Subcutaneous adipose tissue (tissue), 4 donors: Measurements from ENCODE around the gene CCNQ. TPM values are rescaled to one million over a fixed set of nuclear protein-coding genes. Genes with fewer than 3 reads are reported as not detected.

Experiments
- CTCF ChIP-seq: fragments of 450-650 bp; IDR thresholded peaks from one replicate; pipeline ENCODE4 v1.5.1; 2016; ENCODE audit warnings: low read depth, mild to moderate bottlenecking, control low read depth, antibody characterized with exemption, moderate library complexity
- total RNA-seq, 4 donors: library from RNA; depleted of rRNA; stranded (reverse); fragments of >200 nt; gene quantifications; one replicate each; pipeline ENCODE4 v1.1.0, GENCODE V29; 2016

CCNQ gene
- total RNA-seq, 4 donors from 2014 or later, result 25.6 to 37.5 (median 30.6) TPM

GRCh38 chrX:153639177-153640044 lies 40.5 kb upstream of the CCNQ start:
- TF ChIP-seq CTCF, result no peak

GRCh38 chrX:153638436-153639176 lies 39.7 kb upstream of the CCNQ start:
- no peak for TF ChIP-seq CTCF

- TF ChIP-seq CTCF, result no peak
These were observed 39.1 kb upstream of the CCNQ start for GRCh38 chrX:153638041-153638371.

GRCh38 chrX:153637121-153638040 lies 38.4 kb upstream of the CCNQ start:
- no peak for TF ChIP-seq CTCF

GRCh38 chrX:153636716-153637115 lies 37.8 kb upstream of the CCNQ start:
- no peak for TF ChIP-seq CTCF

GRCh38 chrX:153635788-153636668 lies 37.1 kb upstream of the CCNQ start:
- TF ChIP-seq CTCF, result no peak
